ENCODE results near the gene MTIF3. TPM values are rescaled to one million over a fixed set of nuclear protein-coding genes. Genes with fewer than 3 reads are reported as not detected.

MTIF3 gene
- total RNA-seq, 4 donors from 2014 or later: 45.4 to 94.2 (median 65.9) TPM

DNA sequence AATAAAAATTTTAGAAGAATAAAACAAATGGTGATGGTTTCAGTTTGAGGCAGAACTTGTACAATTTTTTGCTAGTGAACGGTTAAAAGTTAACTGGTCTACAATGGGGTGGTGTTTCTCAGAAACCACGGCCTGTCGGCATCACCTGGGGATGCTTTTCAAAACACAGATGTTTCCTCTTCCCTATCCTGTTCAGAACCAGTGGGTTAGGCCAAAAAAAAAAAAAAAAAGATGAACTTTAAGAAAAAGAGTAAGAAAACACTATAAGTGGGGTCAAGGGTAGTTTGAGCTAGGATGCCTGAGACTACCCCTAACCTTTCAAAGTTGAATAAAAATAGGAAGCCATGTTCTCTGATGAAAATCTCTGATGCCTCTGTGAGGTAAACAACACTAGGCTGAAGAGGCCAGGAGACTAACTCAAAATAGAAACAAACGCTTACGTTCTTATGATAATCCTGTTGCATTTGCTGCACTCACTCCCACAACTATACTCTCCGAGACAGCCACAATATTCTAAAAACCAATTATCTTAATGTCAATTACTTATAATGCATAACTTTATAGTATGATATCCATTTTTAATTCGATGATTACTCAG is 3.3 kb downstream of the MTIF3 start:
- no peaks in the 10 kb centered on the region for H3K27me3 ChIP-seq
- peak overlapping the region in 3 of 4 donors; percentile 21 to 57 (median 44) for H3K27ac ChIP-seq
- no peak overlapping the region for H3K4me3 ChIP-seq
- no peak for DNase-seq (ENCODE audit: low spot score in 2 of 2)
- peaks cover 0 to 57% (median 17%) of the 10 kb centered on the region in 4 donors for H3K4me1 ChIP-seq
- no peaks in the 10 kb centered on the region for H3K9me3 ChIP-seq
- TF ChIP-seq CTCF (IDR thresholded peaks at IDR 0.05): no peak
- peak; percentile 9 to 17 for TF ChIP-seq EP300 (IDR thresholded peaks at IDR 0.05)
- no peak for TF ChIP-seq POLR2A (IDR thresholded peaks at IDR 0.05)
- peaks cover 0 to 17% (median 0%) of the 10 kb centered on the region in 3 donors for H3K36me3 ChIP-seq
- 51 to 55% methylated on average over 7 of the region's 7 CpGs for WGBS, 2 donors

GRCh38 chr13:27442797-27443196 is 7.6 kb downstream of the MTIF3 start:
- no peak for DNase-seq (ENCODE audit: low spot score in 2 of 2)
- H3K27me3 ChIP-seq: no peaks in the 10 kb centered on the region
- no peak overlapping the region for H3K27ac ChIP-seq
- peaks cover 0 to 32% (median 4%) of the 10 kb centered on the region in 4 donors for H3K4me1 ChIP-seq
- no peaks in the 10 kb centered on the region for H3K9me3 ChIP-seq
- 84 to 86% methylated on average over 7 of the region's 7 CpGs for WGBS, 2 donors
- TF ChIP-seq EP300 (IDR thresholded peaks at IDR 0.05): no peak
- H3K36me3 ChIP-seq: peaks cover 0 to 56% (median 6%) of the 10 kb centered on the region in 3 donors
- no peak overlapping the region for H3K4me3 ChIP-seq

DNA sequence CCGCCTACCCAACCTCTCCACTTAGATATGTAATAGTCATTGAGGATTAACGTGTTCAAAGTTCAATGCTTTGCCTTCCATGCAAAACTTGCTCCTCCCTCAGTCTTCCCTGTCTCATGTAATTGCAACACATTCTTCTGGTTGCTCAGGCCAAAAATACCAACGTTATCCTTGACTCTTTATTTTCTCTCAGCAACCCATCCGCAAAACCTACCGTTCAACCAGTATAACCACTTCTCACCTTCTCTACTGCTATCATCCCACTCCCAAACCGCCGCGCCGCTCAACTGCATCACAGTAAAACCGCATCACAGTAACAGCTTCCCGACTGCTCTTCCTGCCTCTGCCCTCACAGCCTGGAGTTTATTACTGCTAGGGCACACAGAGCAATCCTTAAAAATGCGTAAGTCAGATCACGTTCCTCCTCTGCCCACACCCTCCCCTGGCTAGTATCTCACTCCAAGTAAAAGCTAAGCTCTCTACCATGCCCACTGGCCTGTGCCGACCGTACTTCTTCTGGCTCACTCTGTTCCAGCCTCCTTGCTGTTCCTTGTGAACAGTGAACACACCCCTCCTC is 8.2 kb downstream of the MTIF3 start:
- peaks cover 0 to 26% (median 2%) of the 10 kb centered on the region in 4 donors for H3K4me1 ChIP-seq
- no peaks in the 10 kb centered on the region for H3K9me3 ChIP-seq
- H3K36me3 ChIP-seq: peaks cover 0 to 63% (median 6%) of the 10 kb centered on the region in 3 donors
- no peak overlapping the region for H3K27ac ChIP-seq
- no peaks in the 10 kb centered on the region for H3K27me3 ChIP-seq
- no peak for TF ChIP-seq POLR2A (IDR thresholded peaks at IDR 0.05)
- TF ChIP-seq EP300 (IDR thresholded peaks at IDR 0.05): no peak
- no peak for TF ChIP-seq CTCF (IDR thresholded peaks at IDR 0.05)
- 67 to 71% methylated on average over 15 of the region's 15 CpGs for WGBS, 2 donors
- no peak overlapping the region for H3K4me3 ChIP-seq
- no peak for DNase-seq (ENCODE audit: low spot score in 2 of 2)

DNA sequence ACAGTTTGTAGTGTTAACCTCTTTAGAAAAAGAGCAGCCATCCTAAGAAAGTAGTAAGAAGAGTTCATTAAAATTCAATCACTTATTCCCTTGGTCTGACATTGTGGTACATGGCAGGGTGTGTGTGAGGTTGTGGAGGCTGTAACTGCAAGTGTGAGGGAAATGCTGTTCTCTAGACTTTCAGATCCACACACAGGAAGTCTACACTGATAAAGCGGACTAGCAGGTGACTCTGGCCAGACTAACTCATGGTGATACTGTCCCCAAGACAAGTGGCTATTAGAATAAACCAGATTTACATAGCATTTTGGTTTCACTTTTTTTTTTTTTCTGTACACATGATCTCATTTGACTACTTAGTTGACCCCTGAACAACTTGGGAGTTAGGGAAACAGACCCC is 10.0 kb downstream of the MTIF3 start:
- Histone ChIP-seq H3K36me3 (peaks cover 0 to 78% (median 6%) of the 10 kb centered on the region in 3 donors), H3K9me3 (no peaks in the 10 kb centered on the region)
- WGBS, 2 donors: 83 to 91% methylated on average over 1 of the region's 1 CpG

DNA sequence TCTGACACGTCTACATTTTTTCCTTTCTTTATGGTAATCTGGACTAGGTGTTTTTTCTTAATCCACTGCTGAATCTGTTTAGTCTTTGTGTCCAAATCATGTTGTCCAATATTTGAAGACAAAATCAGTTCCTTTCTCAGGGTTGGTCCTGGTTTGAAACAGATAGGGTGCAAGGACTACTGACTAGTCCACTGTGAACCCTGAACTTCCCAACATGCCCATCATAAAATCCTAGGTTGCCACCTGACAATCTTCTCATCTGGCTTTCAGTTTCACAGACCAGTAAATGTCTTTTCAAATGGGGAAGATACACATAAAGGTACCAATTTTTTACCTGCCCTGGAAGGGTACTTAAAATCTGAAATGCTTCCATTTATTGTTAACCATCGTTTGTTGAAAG is 13.2 kb downstream of the MTIF3 start:
- WGBS, 2 donors: 98 to 99% methylated on average over 2 of the region's 2 CpGs
- Histone ChIP-seq H3K4me1 (peaks cover 0 to 4% (median under 1%) of the 10 kb centered on the region in 4 donors), H3K27me3 (no peaks in the 10 kb centered on the region), H3K9me3 (no peaks in the 10 kb centered on the region), H3K36me3 (peaks cover 0 to 93% (median 11%) of the 10 kb centered on the region in 3 donors), H3K4me3 (no peak overlapping the region), H3K27ac (no peak overlapping the region)
- DNase-seq (ENCODE audit: low spot score in 2 of 2): no peak
- TF ChIP-seq POLR2A (IDR thresholded peaks at IDR 0.05) (no peak), EP300 (IDR thresholded peaks at IDR 0.05) (no peak), CTCF (IDR thresholded peaks at IDR 0.05) (no peak)

More for the DNA sequence above, 10.0 kb downstream of the MTIF3 start:
- DNase-seq (ENCODE audit: low spot score in 2 of 2): no peak
- Histone ChIP-seq H3K27me3 (no peaks in the 10 kb centered on the region), H3K4me1 (peaks cover 0 to 12% (median 2%) of the 10 kb centered on the region in 4 donors), H3K27ac (no peak overlapping the region), H3K4me3 (no peak overlapping the region)
- TF ChIP-seq EP300 (IDR thresholded peaks at IDR 0.05): no peak
- TF ChIP-seq CTCF (IDR thresholded peaks at IDR 0.05): no peak
- no peak for TF ChIP-seq POLR2A (IDR thresholded peaks at IDR 0.05)

Data from tibial nerve (tissue), 4 donors.